Loucy (cell line): ENCODE results near the gene SLC7A10.

Experiments
- H2AFZ ChIP-seq: fragments of 200-600 bp; sonication (generic); 2 replicates; pipeline ENCODE4 v1.6.0; 2016; ENCODE audit warnings: antibody characterized with exemption, mild to moderate bottlenecking, low read length, moderate library complexity
- H3F3A ChIP-seq: fragments of 200-600 bp; 2 replicates; pipeline ENCODE4 v1.6.0; 2016; ENCODE audit warnings: antibody characterized with exemption, low read depth, mild to moderate bottlenecking
- H3K27me3 ChIP-seq: fragments of 200-600 bp; sonication (generic); 2 replicates; pipeline ENCODE4 v1.6.1; 2014; ENCODE audit warnings: low read length, mild to moderate bottlenecking; ENCODE audit not compliant: insufficient read depth, poor library complexity, severe bottlenecking
- H3K36me3 ChIP-seq: fragments of 200-600 bp; sonication (generic); 2 replicates; pipeline ENCODE4 v1.6.1; 2016; ENCODE audit warnings: low read length; ENCODE audit not compliant: insufficient read depth
- H3K4me1 ChIP-seq: fragments of 200-600 bp; sonication (generic); 2 replicates; pipeline ENCODE4 v1.5.1; 2014; ENCODE audit warnings: low read length, mild to moderate bottlenecking; ENCODE audit not compliant: insufficient read depth, poor library complexity, severe bottlenecking
- H3K4me2 ChIP-seq: fragments of 200-600 bp; sonication (generic); 2 replicates; pipeline ENCODE4 v1.6.0; 2014; ENCODE audit warnings: antibody characterized with exemption, low read length, low read depth, mild to moderate bottlenecking; ENCODE audit not compliant: poor library complexity, severe bottlenecking
- H3K4me3 ChIP-seq: fragments of 200-600 bp; sonication (generic); 2 replicates; pipeline ENCODE4 v1.5.1; 2014; ENCODE audit warnings: low read length, mild to moderate bottlenecking, mixed read lengths; ENCODE audit not compliant: poor library complexity, severe bottlenecking
- H3K79me2 ChIP-seq: fragments of 200-600 bp; sonication (generic); 2 replicates; pipeline ENCODE4 v1.6.1; 2014; ENCODE audit warnings: low read length; ENCODE audit not compliant: insufficient read depth
- H3K9ac ChIP-seq: fragments of 200-600 bp; sonication (generic); 2 replicates; pipeline ENCODE4 v1.6.0; 2014; ENCODE audit warnings: mild to moderate bottlenecking, low read depth, low read length, moderate library complexity; ENCODE audit not compliant: poor library complexity, severe bottlenecking
- H3K9me2 ChIP-seq: fragments of 200-600 bp; sonication (generic); replicated peaks from 2 replicates; pipeline ENCODE4 v1.6.1; 2016; ENCODE audit warnings: low read depth, low read length, mixed read lengths
- H3K9me3 ChIP-seq: fragments of 200-600 bp; sonication (generic); 2 replicates; pipeline ENCODE4 v1.6.1; 2014; ENCODE audit warnings: mild to moderate bottlenecking, antibody characterized with exemption, low read length, low read depth; ENCODE audit not compliant: insufficient read depth
- H4K20me1 ChIP-seq: fragments of 200-600 bp; sonication (generic); 2 replicates; pipeline ENCODE4 v1.6.0; 2014; ENCODE audit warnings: antibody characterized with exemption, low read length, mild to moderate bottlenecking; ENCODE audit not compliant: insufficient read depth, poor library complexity, severe bottlenecking
- CTCF ChIP-seq: fragments of 200-600 bp; sonication (generic); conservative IDR thresholded peaks from 2 replicates; pipeline ENCODE4 v1.5.1; 2014; ENCODE audit warnings: mild to moderate bottlenecking, antibody characterized with exemption, low read length
- EZH2phosphoT487 ChIP-seq: fragments of 200-600 bp; IDR thresholded peaks from 2 replicates; pipeline ENCODE4 v1.6.1; 2018; ENCODE audit warnings: antibody characterized with exemption, mild to moderate bottlenecking, moderate library complexity, borderline replicate concordance

SLC7A10 gene

GRCh38 chr19:33231511-33231910 is 5.9 kb upstream of the SLC7A10 start:
- no peaks in the 10 kb centered on the region for H3F3A ChIP-seq
- H3K79me2 ChIP-seq = no peaks in the 10 kb centered on the region
- H2AFZ ChIP-seq = no peak overlapping the region
- no peak for TF ChIP-seq CTCF
- no peak for TF ChIP-seq EZH2phosphoT487
- no peak overlapping the region for H3K4me2 ChIP-seq
- H3K9me2 ChIP-seq = no peaks in the 10 kb centered on the region
- H3K36me3 ChIP-seq = no peaks in the 10 kb centered on the region
- no peaks in the 10 kb centered on the region for H4K20me1 ChIP-seq
- H3K9me3 ChIP-seq = peaks cover 11% of the 10 kb centered on the region; the same call in 1 of the 2 replicates
- no peaks in the 10 kb centered on the region for H3K27me3 ChIP-seq
- H3K4me3 ChIP-seq = no peak overlapping the region
- no peak overlapping the region for H3K9ac ChIP-seq
- H3K4me1 ChIP-seq = no peaks in the 10 kb centered on the region

GRCh38 chr19:33229962-33230361 is 4.3 kb upstream of the SLC7A10 start:
- no peaks in the 10 kb centered on the region for H3K27me3 ChIP-seq
- H3F3A ChIP-seq = no peaks in the 10 kb centered on the region
- no peaks in the 10 kb centered on the region for H3K9me2 ChIP-seq
- H3K4me1 ChIP-seq = no peaks in the 10 kb centered on the region
- H4K20me1 ChIP-seq = no peaks in the 10 kb centered on the region
- H3K9me3 ChIP-seq = peaks cover 11% of the 10 kb centered on the region; the same call in 1 of the 2 replicates
- no peak overlapping the region for H3K4me3 ChIP-seq
- H3K36me3 ChIP-seq = no peaks in the 10 kb centered on the region
- TF ChIP-seq CTCF (no peak), EZH2phosphoT487 (no peak)
- H2AFZ ChIP-seq = no peak overlapping the region
- H3K79me2 ChIP-seq = no peaks in the 10 kb centered on the region
- H3K4me2 ChIP-seq = no peak overlapping the region
- no peak overlapping the region for H3K9ac ChIP-seq

GRCh38 chr19:33227870-33228599 is 2.4 kb upstream of the SLC7A10 start:
- Histone ChIP-seq H3K36me3 (no peaks in the 10 kb centered on the region), H3K4me2 (no peak overlapping the region), H3K79me2 (no peaks in the 10 kb centered on the region), H3K4me3 (no peak overlapping the region), H3K9me2 (no peaks in the 10 kb centered on the region), H3F3A (no peaks in the 10 kb centered on the region), H4K20me1 (no peaks in the 10 kb centered on the region), H3K9me3 (peaks cover 11% of the 10 kb centered on the region; the same call in 1 of the 2 replicates), H2AFZ (no peak overlapping the region), H3K9ac (no peak overlapping the region), H3K4me1 (no peaks in the 10 kb centered on the region), H3K27me3 (no peaks in the 10 kb centered on the region)
- TF ChIP-seq CTCF = no peak
- TF ChIP-seq EZH2phosphoT487 = no peak
